Gastroesophageal sphincter (tissue), 3 donors: ENCODE measurements around the gene PLCB4.

Source experiments
- CTCF ChIP-seq, 4 experiments: fragments of 200-600 bp in 2 of 4; fragments of 450-650 bp in 2 of 4; sonication (generic) in 1 of 4; IDR thresholded peaks; one replicate each; pipeline ENCODE4 v1.5.1; 2017 to 2019; ENCODE audit warnings: antibody characterized with exemption in 4 of 4, mild to moderate bottlenecking in 2 of 4, moderate library complexity in 2 of 4
- EP300 ChIP-seq: sonication (generic); formaldehyde crosslinking; IDR thresholded peaks from one replicate; pipeline ENCODE4 v1.6.1; 2017; ENCODE audit warnings: antibody characterized with exemption, mild to moderate bottlenecking
- POLR2A ChIP-seq, 2 donors: fragments of 450-650 bp; IDR thresholded peaks; one replicate each; pipeline ENCODE4 v1.6.1; 2017; ENCODE audit warnings: antibody characterized with exemption in 2 of 2, mild to moderate bottlenecking in 2 of 2, moderate library complexity in 1 of 2
- POLR2AphosphoS5 ChIP-seq: sonication (generic); formaldehyde crosslinking; IDR thresholded peaks from one replicate; pipeline ENCODE4 v1.6.1; 2017; ENCODE audit warnings: antibody characterized with exemption

DNA sequence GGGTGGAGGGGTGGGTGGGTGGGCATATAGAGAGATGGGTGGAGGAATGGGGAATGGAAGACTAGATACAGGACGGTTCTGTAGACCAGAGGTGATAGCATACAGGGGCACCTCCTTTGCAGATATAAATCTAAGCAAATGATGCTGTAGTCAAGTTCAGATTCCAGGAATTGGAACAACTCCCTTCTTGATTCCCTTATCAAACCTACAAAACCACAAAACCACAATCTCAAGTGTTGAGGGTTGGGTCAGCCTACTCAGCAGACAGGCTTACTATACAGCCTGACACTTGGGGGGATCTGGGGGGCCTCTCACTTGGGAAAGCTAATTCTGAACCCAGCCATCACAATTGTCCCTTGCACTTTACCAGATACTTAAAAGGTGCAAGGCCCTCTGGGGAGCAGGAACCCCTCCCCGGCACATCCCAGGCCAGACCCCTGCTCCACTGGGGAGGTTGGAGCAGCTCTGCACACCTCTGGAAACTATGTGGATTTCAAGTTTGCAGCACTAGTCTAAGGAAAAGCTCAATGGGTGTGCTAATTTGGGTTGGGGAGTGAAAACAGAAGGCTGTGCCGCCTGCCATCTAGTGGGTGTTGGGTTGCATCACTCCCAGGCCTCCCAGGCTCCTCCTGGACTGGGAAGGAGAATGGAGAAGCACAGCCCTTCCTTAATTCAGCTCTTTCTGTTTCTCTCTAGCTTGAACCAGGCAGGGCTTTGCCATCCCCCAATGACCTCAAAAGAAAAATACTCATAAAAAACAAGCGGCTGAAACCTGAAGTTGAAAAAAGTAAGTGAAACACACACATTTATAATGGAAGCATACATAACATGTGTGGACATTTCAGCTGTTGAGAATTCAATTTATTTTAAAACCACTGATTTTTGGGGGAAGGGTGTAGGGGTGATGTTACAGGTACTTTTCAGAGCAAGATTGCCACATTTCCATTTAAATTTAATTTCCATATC lies 324.3 kb downstream of the PLCB4 start:
- no peak for TF ChIP-seq EP300
- TF ChIP-seq CTCF (IDR thresholded peaks at IDR 0.05): peak; percentile 73 to 86 (median 76)
- TF ChIP-seq POLR2AphosphoS5: peak; percentile 7
- TF ChIP-seq POLR2A (IDR thresholded peaks at IDR 0.05): no peak
